ENCODE results near the gene PANK4. TPM values are rescaled to one million over a fixed set of nuclear protein-coding genes. Genes with fewer than 3 reads are reported as not detected.

The PANK4 gene
- total RNA-seq, 2 experiments from 2014 or later = 42.9 to 47.0 TPM

GRCh38 chr1:2486558-2486957 is 39.8 kb downstream of the PANK4 start:
- peaks cover 17% of the 10 kb centered on the region for H3K36me3 ChIP-seq (ENCODE audit: insufficient read depth, low read length)
- no peaks in the 10 kb centered on the region for H3K4me1 ChIP-seq (ENCODE audit: insufficient read depth, low read length)
- ChIA-PET POLR2A (no interaction called here), CTCF (no interaction called here)
- TF ChIP-seq CTCF (IDR thresholded peaks at IDR 0.05) = no peak
- no peaks in the 10 kb centered on the region for H3K27me3 ChIP-seq (ENCODE audit: control insufficient read depth in 1 of 2, insufficient read depth in 2 of 2, low read length in 2 of 2)
- H3K9me3 ChIP-seq (ENCODE audit: control insufficient read depth in 1 of 2, insufficient read depth in 1 of 2, low read length in 2 of 2) = peaks cover 3 to 33% of the 10 kb centered on the region in 2 experiments
- no peak overlapping the region for H3K4me3 ChIP-seq (ENCODE audit: low read length)
- Mint-ChIP-seq H3K9me3 (no peaks in the 10 kb centered on the region), H3K4me3 (no peak overlapping the region), H3K27ac (no peak overlapping the region), H3K4me1 (ENCODE audit: low read depth) (no peaks in the 10 kb centered on the region), H3K36me3 (ENCODE audit: low read depth) (peaks cover 29% of the 10 kb centered on the region), H3K27me3 (no peaks in the 10 kb centered on the region)
- H3K27ac ChIP-seq (ENCODE audit: low read depth in 1 of 2, low read length in 2 of 2) = no peak overlapping the region
- ATAC-seq (ENCODE audit: poor library complexity) (no peak), DNase-seq (no peak)
- intact Hi-C loops (cut with DNase I, micrococcal nuclease) = no loop called here

GRCh38 chr1:2486041-2486440 is 40.4 kb downstream of the PANK4 start:
- intact Hi-C loops (cut with DNase I, micrococcal nuclease) = no loop called here
- no peak for ATAC-seq (ENCODE audit: poor library complexity)
- H3K27ac Mint-ChIP-seq = no peak overlapping the region

GRCh38 chr1:2483970-2484369 is 42.4 kb downstream of the PANK4 start:
- Histone ChIP-seq H3K36me3 (ENCODE audit: insufficient read depth, low read length) (peaks cover 10% of the 10 kb centered on the region), H3K4me3 (ENCODE audit: low read length) (no peak overlapping the region), H3K27me3 (ENCODE audit: control insufficient read depth in 1 of 2, insufficient read depth in 2 of 2, low read length in 2 of 2) (no peaks in the 10 kb centered on the region), H3K4me1 (ENCODE audit: insufficient read depth, low read length) (no peaks in the 10 kb centered on the region), H3K27ac (ENCODE audit: low read depth in 1 of 2, low read length in 2 of 2) (no peak overlapping the region), H3K9me3 (ENCODE audit: control insufficient read depth in 1 of 2, insufficient read depth in 1 of 2, low read length in 2 of 2) (peaks cover 3 to 25% of the 10 kb centered on the region in 2 experiments)
- Mint-ChIP-seq H3K27ac (no peak overlapping the region), H3K27me3 (no peaks in the 10 kb centered on the region), H3K36me3 (ENCODE audit: low read depth) (peaks cover 23% of the 10 kb centered on the region), H3K9me3 (no peaks in the 10 kb centered on the region), H3K4me1 (ENCODE audit: low read depth) (no peaks in the 10 kb centered on the region), H3K4me3 (no peak overlapping the region)
- CTCF ChIA-PET = no interaction called here
- TF ChIP-seq CTCF (IDR thresholded peaks at IDR 0.05) = no peak
- intact Hi-C loops (cut with DNase I, micrococcal nuclease) = no loop called here
- no peak for DNase-seq
- ATAC-seq (ENCODE audit: poor library complexity) = no peak
- POLR2A ChIA-PET = no interaction called here

More at GRCh38 chr1:2486041-2486440, 40.4 kb downstream of the PANK4 start:
- no peak for TF ChIP-seq CTCF (IDR thresholded peaks at IDR 0.05)
- DNase-seq = no peak
- H3K9me3 Mint-ChIP-seq = no peaks in the 10 kb centered on the region
- Histone ChIP-seq H3K27me3 (ENCODE audit: control insufficient read depth in 1 of 2, insufficient read depth in 2 of 2, low read length in 2 of 2) (no peaks in the 10 kb centered on the region), H3K27ac (ENCODE audit: low read depth in 1 of 2, low read length in 2 of 2) (no peak overlapping the region), H3K4me3 (ENCODE audit: low read length) (no peak overlapping the region), H3K4me1 (ENCODE audit: insufficient read depth, low read length) (no peaks in the 10 kb centered on the region), H3K36me3 (ENCODE audit: insufficient read depth, low read length) (peaks cover 13% of the 10 kb centered on the region), H3K9me3 (ENCODE audit: control insufficient read depth in 1 of 2, insufficient read depth in 1 of 2, low read length in 2 of 2) (peaks cover 3 to 33% of the 10 kb centered on the region in 2 experiments)
- H3K4me3 Mint-ChIP-seq = no peak overlapping the region
- ChIA-PET POLR2A (no interaction called here), CTCF (no interaction called here)
- no peaks in the 10 kb centered on the region for H3K27me3 Mint-ChIP-seq
- H3K4me1 Mint-ChIP-seq (ENCODE audit: low read depth) = no peaks in the 10 kb centered on the region
- H3K36me3 Mint-ChIP-seq (ENCODE audit: low read depth) = peaks cover 26% of the 10 kb centered on the region
